H1 (cell line): Measurements from ENCODE around the gene NXN. TPM values are rescaled to one million over a fixed set of nuclear protein-coding genes. Genes with fewer than 3 reads are reported as not detected.

Experiments
- ASH2L ChIP-seq: fragments of 200-600, 300-600 bp; sonication (generic); IDR thresholded peaks from one replicate; pipeline ENCODE4 v1.7.1; 2017; ENCODE audit warnings: low read length
- BRCA1 ChIP-seq: IDR thresholded peaks from 2 replicates; pipeline ENCODE4 v1.6.1; 2012; ENCODE audit warnings: low read depth, low read length, improper control_type of control experiment
- CBX5 ChIP-seq: fragments of 300-800, 300-1000 bp; sonication (generic); IDR thresholded peaks from 2 replicates; pipeline ENCODE4 v1.7.1; 2016; ENCODE audit warnings: antibody characterized with exemption, low read length, low read depth
- CEBPB ChIP-seq: IDR thresholded peaks from 2 replicates; pipeline ENCODE4 v1.6.1; 2012; ENCODE audit warnings: low read depth, low read length
- CHD2 ChIP-seq: IDR thresholded peaks from 2 replicates; pipeline ENCODE4 v1.6.1; 2012; ENCODE audit warnings: low read length, improper control_type of control experiment
- CHD7 ChIP-seq: fragments of 300-600 bp; sonication (generic); IDR thresholded peaks from 2 replicates; pipeline ENCODE4 v1.7.1; 2012; ENCODE audit warnings: low read length, moderate library complexity, mild to moderate bottlenecking, inconsistent platforms; ENCODE audit not compliant: insufficient replicate concordance
- JUND ChIP-seq: IDR thresholded peaks from 2 replicates; pipeline ENCODE4 v1.6.1; 2011; ENCODE audit warnings: mild to moderate bottlenecking, improper control_type of control experiment, low read length
- KDM1A ChIP-seq: fragments of 200-600, 300-600 bp; sonication (generic); IDR thresholded peaks from 2 replicates; pipeline ENCODE4 v1.7.1; 2016; ENCODE audit warnings: mild to moderate bottlenecking, low read length, borderline replicate concordance
- KDM5A ChIP-seq: fragments of 200-600 bp; IDR thresholded peaks from 2 replicates; pipeline ENCODE4 v1.7.1; 2012; ENCODE audit warnings: mild to moderate bottlenecking, low read length, inconsistent platforms, mixed read lengths
- MAFK ChIP-seq: IDR thresholded peaks from 2 replicates; pipeline ENCODE4 v1.6.1; 2012; ENCODE audit warnings: low read depth, mild to moderate bottlenecking, improper control_type of control experiment, low read length
- PHF8 ChIP-seq: fragments of 200-600 bp; sonication (generic); conservative IDR thresholded peaks from 2 replicates; pipeline ENCODE4 v1.7.1; 2012; ENCODE audit warnings: low read depth, mild to moderate bottlenecking, inconsistent platforms, low read length, moderate library complexity
- SIN3A ChIP-seq, 2 experiments: IDR thresholded peaks in 1 of 2; conservative IDR thresholded peaks in 1 of 2; 2 replicates each; pipeline ENCODE4 v1.6.1; 2011 to 2012; ENCODE audit warnings: low read length in 2 of 2, improper control_type of control experiment in 1 of 2, low read depth in 1 of 2, mild to moderate bottlenecking in 1 of 2
- SRF ChIP-seq: IDR thresholded peaks from 2 replicates; pipeline ENCODE4 v1.6.1; 2011; ENCODE audit warnings: mild to moderate bottlenecking, low read depth, low read length, moderate library complexity
- polyA plus RNA-seq, 7 experiments: library from polyadenylated mRNA; depleted of rRNA in 3 of 7; stranded (reverse) in 5 of 7; unstranded in 2 of 7; fragments of >200 nt in 5 of 7; fragments of 200-250 nt in 2 of 7; gene quantifications; 1 replicate in 5 of 7; 2 replicates in 1 of 7; 4 replicates in 1 of 7; pipeline versions ENCODE4 v1.2.1 to v1.2.3, GENCODE V29; 2011 to 2013; ENCODE audit warnings: missing spikeins in 2 of 7, mixed read lengths in 2 of 7
- total RNA-seq: library from RNA; stranded (reverse); fragmentation: NEBNext Ultra II Directional; extraction: Animal tissue kit (Norgen Biotek cat#: 25700); gene quantifications from 2 replicates; pipeline ENCODE4 v1.2.1, GENCODE V29; 2021

NXN gene
- total and polyA plus RNA-seq, 2 of the 8 experiments (the other 6 are each of a cell fraction or from before 2014, with no cell fraction given): 94.1 to 107 TPM

- TF ChIP-seq CHD7: no peak
- no peak for TF ChIP-seq BRCA1
- no peak for TF ChIP-seq PHF8
- TF ChIP-seq CEBPB: no peak
- TF ChIP-seq CHD2: no peak
- no peak for TF ChIP-seq MAFK
- no peak for TF ChIP-seq KDM5A
- TF ChIP-seq JUND: no peak
- no peak for TF ChIP-seq SRF
- no peak for TF ChIP-seq CBX5
- no peak for TF ChIP-seq ASH2L
- TF ChIP-seq KDM1A: no peak
- no peak for TF ChIP-seq SIN3A (conservative IDR thresholded peaks at IDR 0.05 in 1 of 2, IDR thresholded peaks at IDR 0.05 in 1 of 2; ENCODE audit: low read depth in 1 of 2, low read length in 2 of 2)
Measured at GRCh38 chr17:917391-917811, 62.2 kb downstream of the NXN start (continued).
